K562 (cell line): Measurements from ENCODE around the gene ABCA4. TPM values are rescaled to one million over a fixed set of nuclear protein-coding genes. Genes with fewer than 3 reads are reported as not detected.
"Not testable (repeated sequence)": the region's sequence is repeated elsewhere in the genome, so short reads cannot be mapped to it uniquely, and the experiment has no call there.

Experiments
- ATAC-seq: fragments of 200-7000 bp; cut with Tn5 transposase; 3 replicates; pipeline ENCODE4 v1.9.1; 2020; ENCODE audit warnings: moderate library complexity
- BruUV-seq: library from RNA; stranded (reverse); fragments of 400-500 nt; replicated peaks from 2 replicates; lab custom pipeline; 2021; lab: Mats Ljungman, UMichigan
- CTCF ChIA-PET: fragments of 300-600 bp; formaldehyde crosslinking; extraction: SDS; loops from one replicate; lab custom pipeline; 2021; ENCODE audit warnings: low intra/inter-chr PET ratio; lab: Yijun Ruan, JAX
- POLR2A ChIA-PET: fragments of 300-600, 350-650 bp; sonication (Branson Sonifier 250); formaldehyde crosslinking; extraction: SDS; loops from one replicate; lab custom pipeline; 2021; ENCODE audit warnings: antibody characterized with exemption, inconsistent platforms; lab: Yijun Ruan, JAX
- DNase-seq, 4 experiments: peaks; one replicate each; pipeline versions ENCODE4 v3.0.0 to v3.0.0-alpha.2; 2011 to 2018; ENCODE audit warnings: low spot score in 3 of 4, mixed read lengths in 3 of 4; ENCODE audit errors: extremely low read depth in 1 of 4
- FAIRE-seq: peaks from 2 replicates; lab custom pipeline; 2011; peaks lifted over from hg19 to GRCh38; lab: Jason Lieb, UNC
- H2AFZ ChIP-seq: 2 replicates; pipeline ENCODE4 v1.6.0; 2011; ENCODE audit warnings: low read depth, low read length, control low read depth, inconsistent platforms
- H3K27ac ChIP-seq: fragments of 200-600 bp; 3 replicates; pipeline ENCODE4 v1.8.0; 2011; ENCODE audit warnings: low read depth, mild to moderate bottlenecking, control low read depth, inconsistent platforms, low read length, moderate library complexity, mixed read lengths; ENCODE audit errors: extremely low read depth
- H3K27me3 ChIP-seq, 2 experiments: fragments of 300-600 bp in 1 of 2; 2 replicates in 1 of 2; 3 replicates in 1 of 2; pipeline versions ENCODE4 v1.6.0 to v1.8.0; 2011; ENCODE audit warnings: inconsistent platforms in 2 of 2, low read length in 2 of 2, mild to moderate bottlenecking in 1 of 2, mixed read lengths in 1 of 2, moderate library complexity in 1 of 2; ENCODE audit not compliant: control insufficient read depth in 2 of 2, insufficient read depth in 2 of 2
- H3K36me3 ChIP-seq: fragments of 300-600 bp; 3 replicates; pipeline ENCODE4 v1.8.0; 2011; ENCODE audit warnings: mild to moderate bottlenecking, low read length, inconsistent platforms; ENCODE audit not compliant: control insufficient read depth, insufficient read depth
- H3K4me1 ChIP-seq, 2 experiments: fragments of 200-600 bp in 1 of 2; replicated peaks in 1 of 2; 2 replicates in 1 of 2; 3 replicates in 1 of 2; pipeline versions ENCODE4 v1.5.1 to v1.8.0; 2011; ENCODE audit warnings: inconsistent platforms in 2 of 2, low read length in 2 of 2, mild to moderate bottlenecking in 1 of 2, mixed read lengths in 1 of 2, moderate library complexity in 1 of 2; ENCODE audit not compliant: control insufficient read depth in 2 of 2, insufficient read depth in 2 of 2
- H3K4me2 ChIP-seq: 2 replicates; pipeline ENCODE4 v1.6.1; 2011; ENCODE audit warnings: low read length, control low read depth, inconsistent platforms, mixed read lengths; ENCODE audit not compliant: insufficient read depth
- H3K4me3 ChIP-seq: fragments of 200-600 bp; sonication (generic), shearing (Covaris generic); 2 replicates; pipeline ENCODE4 v1.5.1; 2016; ENCODE audit warnings: control low read depth, inconsistent platforms
- H3K79me2 ChIP-seq: fragments of 200-600 bp; 3 replicates; pipeline ENCODE4 v1.8.0; 2011; ENCODE audit warnings: low read length, inconsistent platforms; ENCODE audit not compliant: control insufficient read depth, insufficient read depth
- H3K9ac ChIP-seq, 2 experiments: 2 replicates each; pipeline versions ENCODE4 v1.6.0 to v1.6.1; 2011; ENCODE audit warnings: low read depth in 2 of 2, low read length in 2 of 2, control low read depth in 1 of 2, inconsistent platforms in 1 of 2, mild to moderate bottlenecking in 1 of 2, mixed read lengths in 1 of 2; ENCODE audit not compliant: insufficient read depth in 1 of 2
- H3K9me1 ChIP-seq: one replicate; pipeline ENCODE4 v1.6.0; 2011; ENCODE audit warnings: inconsistent platforms, mild to moderate bottlenecking, low read length, moderate library complexity; ENCODE audit not compliant: control insufficient read depth, insufficient read depth
- H3K9me3 ChIP-seq: replicated peaks from 2 replicates; pipeline ENCODE4 v1.5.1; 2011; ENCODE audit warnings: low read depth, low read length, inconsistent platforms; ENCODE audit not compliant: control insufficient read depth, insufficient read depth
- H4K20me1 ChIP-seq: replicated peaks from 2 replicates; pipeline ENCODE4 v1.6.1; 2011; ENCODE audit warnings: low read length, inconsistent platforms, mixed read lengths; ENCODE audit not compliant: control insufficient read depth, insufficient read depth
- PRDM10 ChIP-seq: fragments of 450-650 bp; IDR thresholded peaks from 2 replicates; pipeline ENCODE4 v1.6.1; 2018; ENCODE audit not compliant: partially characterized antibody
- ZNF830 ChIP-seq: fragments of 250-450 bp; sonication (Bioruptor Pico); IDR thresholded peaks from 2 replicates; pipeline ENCODE4 v1.5.0; 2021; ENCODE audit warnings: mild to moderate bottlenecking
- WGBS: fragments of 100-300 bp; shearing (Covaris generic); methylation state at CpG from one replicate; pipeline ENCODE4 v1.1.6; 2016; ENCODE audit warnings: low coverage, mixed read lengths; ENCODE audit not compliant: insufficient coverage; ENCODE audit errors: missing lambda C conversion rate; 5-methylcytosine and 5-hydroxymethylcytosine counted together
- in situ Hi-C: fragments of 300-500 bp; cut with MboI; formaldehyde crosslinking; loops from 4 replicates; pipeline ENCODE4 v1.15.0; 2018; ENCODE audit warnings: inconsistent platforms, mixed read lengths
- intact Hi-C: fragments of 100-400 bp; cut with micrococcal nuclease; formaldehyde crosslinking; loops from 2 replicates; pipeline ENCODE4 v1.14.2; 2022
- polyA plus RNA-seq, 8 experiments: library from polyadenylated mRNA; depleted of rRNA in 4 of 8; stranded (reverse) in 5 of 8; unstranded in 3 of 8; fragments of >200 nt; fragmentation: Nextera tagmentation in 2 of 8; fragmentation: Illumina TruSeq in 1 of 8; extraction: Ambion mirVana in 2 of 8; extraction: Trizol in 1 of 8; gene quantifications; 2 replicates each; pipeline versions ENCODE4 v1.2.1 to v1.2.3, GENCODE V29; 2011 to 2014; ENCODE audit warnings: inconsistent platforms in 1 of 8, missing spikeins in 1 of 8
- total RNA-seq, 7 experiments: library from RNA; depleted of rRNA in 6 of 7; stranded (reverse); fragments of >200 nt in 6 of 7; fragmentation: Illumina TruSeq in 2 of 7; extraction: Trizol in 2 of 7; gene quantifications; 2 replicates each; pipeline versions ENCODE4 v1.2.1 to v1.2.3, GENCODE V29; 2011 to 2021; ENCODE audit warnings: low replicate concordance in 1 of 7

Gene ABCA4
- total and polyA plus RNA-seq, 9 of the 15 experiments (the other 6 are each of a cell fraction or from before 2014, with no cell fraction given) = 0.01 to 0.04 TPM; not detected in 7

- TF ChIP-seq ZNF830 (CRISPR knock-in tag) = no peak
- no peak for TF ChIP-seq PRDM10
- TF ChIP-seq, all 486 proteins: peak for 0
These were observed 129.7 kb downstream of the ABCA4 start (continued) for GRCh38 chr1:93991271-93991670.

- in situ Hi-C loops, H4K20me1 ChIP-seq, H3K9me1 ChIP-seq, intact Hi-C loops, CTCF ChIA-PET, H3K79me2 ChIP-seq, H3K4me3 ChIP-seq, BruUV-seq, H3K4me1 ChIP-seq, H3K9ac ChIP-seq, POLR2A ChIA-PET, DNase-seq, H2AFZ ChIP-seq, H3K4me2 ChIP-seq, H3K36me3 ChIP-seq, FAIRE-seq, H3K27ac ChIP-seq, ATAC-seq, H3K9me3 ChIP-seq: not testable (repeated sequence)
- peaks cover 16 to 27% of the 10 kb centered on the region in 2 experiments for H3K27me3 ChIP-seq
- 0% methylated on average over 1 of the region's 3 CpGs for WGBS
These were observed 130.5 kb downstream of the ABCA4 start for GRCh38 chr1:93990477-93990876.
